D721Med (cell line): Measurements from ENCODE around the gene DAW1.

Experiments used
- DNase-seq: peaks from one replicate; pipeline ENCODE4 v3.0.0; 2011; ENCODE audit warnings: low spot score; ENCODE audit not compliant: insufficient read length
- FAIRE-seq: peaks from 2 replicates; lab custom pipeline; 2011; peaks lifted over from hg19 to GRCh38; lab: Jason Lieb, UNC
- CTCF ChIP-seq: IDR thresholded peaks from 2 replicates; pipeline ENCODE4 v1.5.1; 2012; ENCODE audit warnings: mild to moderate bottlenecking, control low read depth; ENCODE audit not compliant: insufficient read depth; ENCODE audit errors: missing control alignments

DAW1 gene

GRCh38 chr2:227871375-227871791, at the start of gene DAW1:
Gene DAW1 (plus strand): TSS chr2:227871631. CDS start chr2:227871690, 59 bp downstream.
- FAIRE-seq (no peak), DNase-seq (no peak)
- no peak for TF ChIP-seq CTCF

GRCh38 chr2:227822416-227823003, 48.9 kb upstream of the DAW1 start:
- TF ChIP-seq CTCF, result no peak
- no peak for DNase-seq
- no peak for FAIRE-seq

GRCh38 chr2:227823922-227824321, 47.5 kb upstream of the DAW1 start:
- DNase-seq (no peak), FAIRE-seq (no peak)
- TF ChIP-seq CTCF, result no peak

- no peak for FAIRE-seq
- no peak for DNase-seq
- TF ChIP-seq CTCF, result no peak
Observed at GRCh38 chr2:227824711-227825110, 46.7 kb upstream of the DAW1 start.

- TF ChIP-seq CTCF, result no peak
- no peak for FAIRE-seq
Observed at GRCh38 chr2:227826019-227826521, 45.4 kb upstream of the DAW1 start.

GRCh38 chr2:227826563-227826962, 44.9 kb upstream of the DAW1 start:
- DNase-seq, result no peak
- no peak for TF ChIP-seq CTCF
- FAIRE-seq, result no peak

More at GRCh38 chr2:227826019-227826521, 45.4 kb upstream of the DAW1 start:
- no peak for DNase-seq

- DNase-seq (no peak), FAIRE-seq (no peak)
- TF ChIP-seq CTCF, result no peak
Observed at GRCh38 chr2:227827143-227827542, 44.3 kb upstream of the DAW1 start.
